Measurements from ENCODE around the gene GOLGA8Q.
"Not testable (repeated sequence)": the region's sequence is repeated elsewhere in the genome, so short reads cannot be mapped to it uniquely, and the experiment has no call there.

GOLGA8Q gene

GRCh38 chr15:30551750-30552149 is at the start of gene GOLGA8Q:
Gene GOLGA8Q, plus strand, starts transcription at chr15:30552050. Its CDS starts 28 bp downstream, at chr15:30552078.
- DNase-seq = not testable (repeated sequence)

GRCh38 chr15:30502904-30503781 is 48.7 kb upstream of the GOLGA8Q start:
- not testable (repeated sequence) for DNase-seq

- not testable (repeated sequence) for DNase-seq
Measured at GRCh38 chr15:30504162-30504843, 47.5 kb upstream of the GOLGA8Q start.

GRCh38 chr15:30514545-30514944 is 37.3 kb upstream of the GOLGA8Q start:
- not testable (repeated sequence) for DNase-seq

GRCh38 chr15:30523453-30524243 is 28.2 kb upstream of the GOLGA8Q start:
- DNase-seq = not testable (repeated sequence)

- DNase-seq = not testable (repeated sequence)
Measured at GRCh38 chr15:30525912-30526311, 25.9 kb upstream of the GOLGA8Q start.

- not testable (repeated sequence) for DNase-seq
Measured at GRCh38 chr15:30529049-30529448, 22.8 kb upstream of the GOLGA8Q start.

GRCh38 chr15:30566949-30567348 is 15.1 kb downstream of the GOLGA8Q start:
- DNase-seq = not testable (repeated sequence)

GRCh38 chr15:30573012-30573491 is 21.2 kb downstream of the GOLGA8Q start:
- DNase-seq = not testable (repeated sequence)

- not testable (repeated sequence) for DNase-seq
Measured at GRCh38 chr15:30579394-30579970, 27.6 kb downstream of the GOLGA8Q start.

GRCh38 chr15:30580716-30581115 is 28.9 kb downstream of the GOLGA8Q start:
- not testable (repeated sequence) for DNase-seq

- DNase-seq = not testable (repeated sequence)
Measured at GRCh38 chr15:30598953-30599352, 47.1 kb downstream of the GOLGA8Q start.

GRCh38 chr15:30603796-30604195 is 51.9 kb downstream of the GOLGA8Q start, which contains the start of gene GOLGA8H:
Gene GOLGA8H, plus strand, starts transcription at chr15:30604028. Its CDS starts 98 bp downstream, at chr15:30604126.
- not testable (repeated sequence) for DNase-seq

All from stimulated activated CD4-positive, alpha-beta T cell treated with anti-CD3 and anti-CD28 coated beads, Interleukin-4, amount 100 ng/mL, for 24 hours (primary cell).